WTC11 (cell line): ENCODE data around the gene SUGP2. TPM values are rescaled to one million over a fixed set of nuclear protein-coding genes. Genes with fewer than 3 reads are reported as not detected.
"Not testable (repeated sequence)": the region's sequence is repeated elsewhere in the genome, so short reads cannot be mapped to it uniquely, and the experiment has no call there.

Experiments
- ATAC-seq: fragments of 200-7000 bp; cut with Tn5 transposase; 2 replicates; pipeline ENCODE4 v1.10.0; 2021; ENCODE audit warnings: mild to moderate bottlenecking, moderate library complexity
- CTCF ChIA-PET: fragments of 300-600 bp; sonication (Branson Sonifier 250); formaldehyde crosslinking; loops from one replicate; lab custom pipeline; 2021; ENCODE audit warnings: antibody characterized with exemption; lab: Charles Lee
- POLR2A ChIA-PET: fragments of 350-600 bp; sonication (Branson Sonifier 250); formaldehyde crosslinking; loops from one replicate; lab custom pipeline; 2021; ENCODE audit warnings: antibody characterized with exemption; lab: Charles Lee
- DNase-seq: peaks from one replicate; pipeline ENCODE4 v3.0.0; 2021; ENCODE audit warnings: low spot score
- H3K27ac Mint-ChIP-seq: 2 replicates; pipeline ENCODE4 v1.8.0; 2021; ENCODE audit warnings: mixed read lengths
- H3K27me3 Mint-ChIP-seq: 2 replicates; pipeline ENCODE4 v1.8.0; 2021; ENCODE audit warnings: low read depth, mild to moderate bottlenecking, moderate library complexity, mixed read lengths
- H3K36me3 Mint-ChIP-seq: 2 replicates; pipeline ENCODE4 v1.8.0; 2021; ENCODE audit warnings: mixed read lengths
- H3K4me1 Mint-ChIP-seq: 2 replicates; pipeline ENCODE4 v1.8.0; 2022; ENCODE audit warnings: mixed read lengths
- H3K4me3 Mint-ChIP-seq: 2 replicates; pipeline ENCODE4 v1.8.0; 2021; ENCODE audit warnings: mild to moderate bottlenecking, moderate library complexity, mixed read lengths
- H3K9me3 Mint-ChIP-seq: 2 replicates; pipeline ENCODE4 v1.8.0; 2021; ENCODE audit warnings: mixed read lengths
- ARID4B ChIP-seq: sonication (generic); formaldehyde crosslinking; IDR thresholded peaks from 2 replicates; pipeline ENCODE4 v1.8.0; 2023; ENCODE audit warnings: missing genetic modification reagents, mild to moderate bottlenecking, borderline replicate concordance
- E2F1 ChIP-seq: sonication (generic); formaldehyde crosslinking; IDR thresholded peaks from 2 replicates; pipeline ENCODE4 v1.8.0; 2022; ENCODE audit warnings: mild to moderate bottlenecking, missing genetic modification reagents
- E2F4 ChIP-seq: sonication (generic); formaldehyde crosslinking; IDR thresholded peaks from 2 replicates; pipeline ENCODE4 v1.8.1; 2022; ENCODE audit warnings: low read depth, mild to moderate bottlenecking, moderate library complexity, missing genetic modification reagents, borderline replicate concordance
- GRHL2 ChIP-seq: fragments of 250-450 bp; sonication (Bioruptor Pico); IDR thresholded peaks from 2 replicates; pipeline ENCODE4 v1.8.0; 2022; ENCODE audit warnings: mild to moderate bottlenecking, moderate library complexity; ENCODE audit not compliant: insufficient replicate concordance, severe bottlenecking
- KAT7 ChIP-seq: sonication (generic); formaldehyde crosslinking; IDR thresholded peaks from 2 replicates; pipeline ENCODE4 v1.8.1; 2023; ENCODE audit warnings: missing genetic modification reagents, mild to moderate bottlenecking, borderline replicate concordance
- MYBL2 ChIP-seq: sonication (generic); formaldehyde crosslinking; IDR thresholded peaks from 2 replicates; pipeline ENCODE4 v1.8.1; 2023; ENCODE audit warnings: mild to moderate bottlenecking, moderate library complexity, missing genetic modification reagents
- NFATC4 ChIP-seq: fragments of 250-450 bp; sonication (Bioruptor Pico); IDR thresholded peaks from 2 replicates; pipeline ENCODE4 v1.9.0; 2021; ENCODE audit warnings: mild to moderate bottlenecking
- PRRX2 ChIP-seq: fragments of 250-450 bp; sonication (Bioruptor Pico); IDR thresholded peaks from 2 replicates; pipeline ENCODE4 v1.8.0; 2021; ENCODE audit warnings: mild to moderate bottlenecking
- SP1 ChIP-seq: sonication (generic); formaldehyde crosslinking; conservative IDR thresholded peaks from 2 replicates; pipeline ENCODE4 v1.8.1; 2022; ENCODE audit warnings: missing genetic modification reagents
- TP53 ChIP-seq: sonication (generic); formaldehyde crosslinking; IDR thresholded peaks from 2 replicates; pipeline ENCODE4 v1.8.1; 2023; ENCODE audit warnings: mild to moderate bottlenecking, missing genetic modification reagents
- ZNF263 ChIP-seq: sonication (generic); formaldehyde crosslinking; IDR thresholded peaks from 2 replicates; pipeline ENCODE4 v1.8.1; 2022; ENCODE audit warnings: low read depth, mild to moderate bottlenecking, moderate library complexity, missing genetic modification reagents
- ZNF425 ChIP-seq: fragments of 250-450 bp; sonication (Bioruptor Pico); conservative IDR thresholded peaks from 2 replicates; pipeline ENCODE4 v1.9.0; 2021; ENCODE audit warnings: mild to moderate bottlenecking
- total RNA-seq: library from RNA; stranded (reverse); gene quantifications from 3 replicates; pipeline ENCODE4 v1.2.3, GENCODE V29; 2021
- TF ChIP-seq, protein P1 (sequence below): sonication (generic); formaldehyde crosslinking; IDR thresholded peaks from 2 replicates; pipeline ENCODE4 v1.8.0; 2022; ENCODE audit warnings: mild to moderate bottlenecking, missing genetic modification reagents
- TF ChIP-seq, protein P2 (sequence below): sonication (generic); formaldehyde crosslinking; IDR thresholded peaks from 2 replicates; pipeline ENCODE4 v1.8.1; 2022; ENCODE audit warnings: mild to moderate bottlenecking, missing genetic modification reagents, moderate library complexity, borderline replicate concordance

The SUGP2 gene
- total RNA-seq, 1 experiment from 2014 or later: 160 TPM

- ChIA-PET CTCF (no interaction called here), POLR2A (no interaction called here)
- TF ChIP-seq ARID4B (CRISPR knock-in tag) (no peak), ZNF425 (CRISPR knock-in tag) (no peak), TP53 (CRISPR knock-in tag) (no peak), KAT7 (CRISPR knock-in tag) (no peak), E2F4 (CRISPR knock-in tag) (no peak), E2F1 (CRISPR knock-in tag) (no peak), MYBL2 (CRISPR knock-in tag) (no peak)
- TF ChIP-seq, protein P1, sequence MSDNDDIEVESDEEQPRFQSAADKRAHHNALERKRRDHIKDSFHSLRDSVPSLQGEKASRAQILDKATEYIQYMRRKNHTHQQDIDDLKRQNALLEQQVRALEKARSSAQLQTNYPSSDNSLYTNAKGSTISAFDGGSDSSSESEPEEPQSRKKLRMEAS: no peak
- DNase-seq: no peak
- ATAC-seq: peak; percentile 43; the same call in 1 of the 2 replicates
- Mint-ChIP-seq H3K4me3 (no peak overlapping the region), H3K9me3 (no peaks in the 10 kb centered on the region), H3K4me1 (no peaks in the 10 kb centered on the region), H3K27ac (no peak overlapping the region), H3K36me3 (peaks cover 79% of the 10 kb centered on the region), H3K27me3 (no peaks in the 10 kb centered on the region)
Observed at GRCh38 chr19:19026299-19026971, 6.9 kb downstream of the SUGP2 start.

DNA sequence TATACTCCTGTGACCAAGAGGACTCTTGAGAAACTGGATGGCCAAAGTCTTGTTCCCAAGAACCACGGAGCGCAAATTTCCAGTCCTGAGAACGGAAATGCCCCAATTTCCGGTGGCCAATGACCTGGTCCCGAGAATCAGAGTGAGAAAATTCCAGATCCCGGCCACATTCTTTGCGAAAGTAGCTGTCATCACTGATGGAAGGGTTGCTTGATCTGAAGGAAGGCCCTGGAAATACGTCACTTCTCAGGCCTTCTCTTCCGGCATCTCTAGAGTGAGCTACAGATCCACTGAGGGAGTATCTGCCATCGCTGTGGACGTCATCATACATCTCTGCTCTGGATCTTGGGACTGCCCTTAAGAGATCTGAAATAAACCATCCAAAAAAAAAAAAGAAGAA lies 7.5 kb downstream of the SUGP2 start:
- no peak overlapping the region for H3K4me3 Mint-ChIP-seq
- peaks cover 80% of the 10 kb centered on the region for H3K36me3 Mint-ChIP-seq
- DNase-seq (no peak), ATAC-seq (no peak)
- peak overlapping the region; percentile 2; the same call in 1 of the 2 replicates for H3K27ac Mint-ChIP-seq
- no peaks in the 10 kb centered on the region for H3K9me3 Mint-ChIP-seq
- ChIA-PET CTCF (no interaction called here), POLR2A (no interaction called here)
- TF ChIP-seq, protein P2, sequence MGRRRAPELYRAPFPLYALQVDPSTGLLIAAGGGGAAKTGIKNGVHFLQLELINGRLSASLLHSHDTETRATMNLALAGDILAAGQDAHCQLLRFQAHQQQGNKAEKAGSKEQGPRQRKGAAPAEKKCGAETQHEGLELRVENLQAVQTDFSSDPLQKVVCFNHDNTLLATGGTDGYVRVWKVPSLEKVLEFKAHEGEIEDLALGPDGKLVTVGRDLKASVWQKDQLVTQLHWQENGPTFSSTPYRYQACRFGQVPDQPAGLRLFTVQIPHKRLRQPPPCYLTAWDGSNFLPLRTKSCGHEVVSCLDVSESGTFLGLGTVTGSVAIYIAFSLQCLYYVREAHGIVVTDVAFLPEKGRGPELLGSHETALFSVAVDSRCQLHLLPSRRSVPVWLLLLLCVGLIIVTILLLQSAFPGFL: no peak
- no peak for TF ChIP-seq GRHL2
- no peak for TF ChIP-seq E2F4 (CRISPR knock-in tag)
- TF ChIP-seq SP1: no peak
- no peak for TF ChIP-seq PRRX2 (CRISPR knock-in tag)
- no peak for TF ChIP-seq ZNF263 (CRISPR knock-in tag)
- TF ChIP-seq NFATC4 (CRISPR knock-in tag): no peak
- no peaks in the 10 kb centered on the region for H3K4me1 Mint-ChIP-seq
- H3K27me3 Mint-ChIP-seq: no peaks in the 10 kb centered on the region

GRCh38 chr19:19023376-19023775 lies 9.9 kb downstream of the SUGP2 start:
- DNase-seq, ATAC-seq, H3K9me3 Mint-ChIP-seq, H3K27me3 Mint-ChIP-seq, H3K4me1 Mint-ChIP-seq, CTCF ChIA-PET, H3K4me3 Mint-ChIP-seq, H3K27ac Mint-ChIP-seq, POLR2A ChIA-PET: not testable (repeated sequence)
- H3K36me3 Mint-ChIP-seq: peaks cover 69% of the 10 kb centered on the region
